ENCODE measurements around the gene PROKR1.

PROKR1 gene

GRCh38 chr2:68698567-68699377 is 55.4 kb downstream of the PROKR1 start:
- no peak for DNase-seq (ENCODE audit: low read depth in 2 of 2)

- no peak for DNase-seq (ENCODE audit: low read depth in 2 of 2)
Observed at GRCh38 chr2:68700560-68700959, 57.2 kb downstream of the PROKR1 start.

GRCh38 chr2:68706637-68707036 is 63.3 kb downstream of the PROKR1 start:
- DNase-seq (ENCODE audit: low read depth in 2 of 2): no peak
